Mesothelial cell of epicardium (in vitro differentiated cells): ENCODE data around the gene ZMAT5. TPM values are rescaled to one million over a fixed set of nuclear protein-coding genes. Genes with fewer than 3 reads are reported as not detected.
A peak's percentile ranks its signal among the peaks of the same experiment; 100 is the strongest.

Experiments
- DNase-seq, 2 experiments: peaks; one replicate each; pipeline ENCODE4 v3.0.0; 2021; ENCODE audit warnings: low spot score in 2 of 2; ENCODE audit not compliant: unreplicated experiment in 2 of 2
- H3K27ac Mint-ChIP-seq: 2 replicates; pipeline ENCODE4 v1.8.0; 2021; ENCODE audit warnings: mixed read lengths
- H3K27me3 Mint-ChIP-seq: 2 replicates; pipeline ENCODE4 v1.8.0; 2021; ENCODE audit warnings: low read depth, mixed read lengths
- H3K36me3 Mint-ChIP-seq: 2 replicates; pipeline ENCODE4 v1.8.0; 2021; ENCODE audit warnings: mixed read lengths
- H3K4me1 Mint-ChIP-seq: 2 replicates; pipeline ENCODE4 v1.8.0; 2021; ENCODE audit warnings: mixed read lengths
- H3K4me3 Mint-ChIP-seq: 2 replicates; pipeline ENCODE4 v1.8.0; 2021; ENCODE audit warnings: mild to moderate bottlenecking, moderate library complexity, mixed read lengths
- H3K9me3 Mint-ChIP-seq: 2 replicates; pipeline ENCODE4 v1.8.0; 2021; ENCODE audit warnings: mixed read lengths
- CTCF ChIP-seq: fragments of 200-600 bp; sonication (generic); IDR thresholded peaks from one replicate; pipeline ENCODE4 v1.5.0; 2021; ENCODE audit warnings: antibody characterized with exemption; ENCODE audit not compliant: unreplicated experiment
- total RNA-seq: library from RNA; stranded (reverse); gene quantifications from 3 replicates; pipeline ENCODE4 v1.2.1, GENCODE V29; 2021

ZMAT5 gene
- total RNA-seq, 1 donor from 2014 or later = 17.1 TPM

- Mint-ChIP-seq H3K27me3 (no peaks in the 10 kb centered on the region), H3K36me3 (peaks cover 42% of the 10 kb centered on the region), H3K9me3 (no peaks in the 10 kb centered on the region), H3K27ac (peak overlapping the region; percentile 37), H3K4me1 (peaks cover 11% of the 10 kb centered on the region), H3K4me3 (no peak overlapping the region)
- no peak for TF ChIP-seq CTCF
- DNase-seq = no peak
These were observed 20.7 kb upstream of the ZMAT5 start for GRCh38 chr22:29787371-29787980.

GRCh38 chr22:29786031-29786430 lies 19.2 kb upstream of the ZMAT5 start:
- Mint-ChIP-seq H3K9me3 (no peaks in the 10 kb centered on the region), H3K36me3 (peaks cover 31% of the 10 kb centered on the region), H3K27me3 (no peaks in the 10 kb centered on the region), H3K4me3 (no peak overlapping the region), H3K27ac (no peak overlapping the region), H3K4me1 (peaks cover 11% of the 10 kb centered on the region)
- no peak for DNase-seq
- no peak for TF ChIP-seq CTCF

- Mint-ChIP-seq H3K36me3 (peaks cover 21% of the 10 kb centered on the region), H3K4me1 (peaks cover 15% of the 10 kb centered on the region), H3K4me3 (no peak overlapping the region), H3K27ac (no peak overlapping the region), H3K9me3 (no peaks in the 10 kb centered on the region), H3K27me3 (no peaks in the 10 kb centered on the region)
- DNase-seq = no peak
- no peak for TF ChIP-seq CTCF
These were observed 17.9 kb upstream of the ZMAT5 start for GRCh38 chr22:29784451-29785361.

GRCh38 chr22:29782061-29782845 lies 15.4 kb upstream of the ZMAT5 start:
- Mint-ChIP-seq H3K9me3 (no peaks in the 10 kb centered on the region), H3K4me3 (no peak overlapping the region), H3K4me1 (peaks cover 7% of the 10 kb centered on the region), H3K27ac (no peak overlapping the region), H3K27me3 (no peaks in the 10 kb centered on the region), H3K36me3 (peaks cover 6% of the 10 kb centered on the region)
- no peak for TF ChIP-seq CTCF
- DNase-seq = no peak

GRCh38 chr22:29780748-29781676 lies 14.2 kb upstream of the ZMAT5 start:
- no peak for TF ChIP-seq CTCF

More at GRCh38 chr22:29780748-29781676, 14.2 kb upstream of the ZMAT5 start:
- Mint-ChIP-seq H3K4me3 (no peak overlapping the region), H3K9me3 (no peaks in the 10 kb centered on the region), H3K36me3 (peaks cover under 1% of the 10 kb centered on the region), H3K4me1 (peaks cover 4% of the 10 kb centered on the region), H3K27ac (peak overlapping the region; percentile 63), H3K27me3 (no peaks in the 10 kb centered on the region)
- no peak for DNase-seq
